OCI-LY7 (cell line): ENCODE measurements around the gene RPL38.
A peak's percentile ranks its signal among the peaks of the same experiment; 100 is the strongest.

Experiments used
- EZH2phosphoT487 ChIP-seq: fragments of 200-600 bp; sonication (generic); IDR thresholded peaks from 2 replicates; pipeline ENCODE4 v1.6.1; 2018; ENCODE audit warnings: low read depth, borderline replicate concordance, mild to moderate bottlenecking, mixed run types, antibody characterized with exemption, low read length, moderate library complexity, mixed read lengths
- TF ChIP-seq, protein P1 (sequence below): fragments of 200-600 bp; sonication (generic); conservative IDR thresholded peaks from 2 replicates; pipeline ENCODE4 v1.5.1; 2014; ENCODE audit warnings: mild to moderate bottlenecking, antibody characterized with exemption, low read length, moderate library complexity, mixed read lengths

DNA sequence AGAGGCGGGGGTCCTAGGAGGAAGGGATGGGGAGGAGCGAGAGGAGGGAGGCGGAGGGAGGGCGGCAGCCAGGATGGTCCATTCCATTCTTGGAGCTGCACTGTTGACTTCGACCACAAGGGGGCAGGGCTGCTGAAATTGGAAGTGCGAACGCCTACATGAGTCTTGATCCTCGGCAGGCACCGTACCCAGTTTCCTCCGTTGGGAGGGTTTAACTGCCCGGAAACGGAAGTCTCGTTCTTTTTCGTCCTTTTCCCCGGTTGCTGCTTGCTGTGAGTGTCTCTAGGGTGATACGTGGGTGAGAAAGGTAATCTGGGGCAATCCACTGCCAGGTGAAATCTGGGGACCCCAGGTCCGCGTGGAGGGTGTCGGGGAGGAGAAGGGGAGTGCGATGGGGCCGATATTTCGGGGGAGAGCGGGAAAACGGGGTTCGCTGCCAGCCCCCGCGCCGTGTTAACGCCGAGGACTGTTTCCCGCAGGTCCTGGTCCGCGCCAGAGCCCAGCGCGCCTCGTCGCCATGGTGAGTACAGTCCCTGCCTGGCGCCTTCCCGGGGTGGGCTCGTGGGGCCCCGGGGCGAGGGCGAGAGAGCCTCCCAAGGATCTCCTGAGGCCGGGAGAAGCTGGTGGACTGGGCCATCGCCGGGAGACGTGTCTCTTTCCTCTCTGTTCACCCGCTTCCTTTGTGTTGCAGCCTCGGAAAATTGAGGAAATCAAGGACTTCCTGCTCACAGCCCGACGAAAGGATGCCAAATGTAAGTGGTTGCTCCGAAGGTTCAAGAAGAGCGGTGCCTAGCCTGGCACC lies at the start of gene RPL38:
- TF ChIP-seq, protein P1, sequence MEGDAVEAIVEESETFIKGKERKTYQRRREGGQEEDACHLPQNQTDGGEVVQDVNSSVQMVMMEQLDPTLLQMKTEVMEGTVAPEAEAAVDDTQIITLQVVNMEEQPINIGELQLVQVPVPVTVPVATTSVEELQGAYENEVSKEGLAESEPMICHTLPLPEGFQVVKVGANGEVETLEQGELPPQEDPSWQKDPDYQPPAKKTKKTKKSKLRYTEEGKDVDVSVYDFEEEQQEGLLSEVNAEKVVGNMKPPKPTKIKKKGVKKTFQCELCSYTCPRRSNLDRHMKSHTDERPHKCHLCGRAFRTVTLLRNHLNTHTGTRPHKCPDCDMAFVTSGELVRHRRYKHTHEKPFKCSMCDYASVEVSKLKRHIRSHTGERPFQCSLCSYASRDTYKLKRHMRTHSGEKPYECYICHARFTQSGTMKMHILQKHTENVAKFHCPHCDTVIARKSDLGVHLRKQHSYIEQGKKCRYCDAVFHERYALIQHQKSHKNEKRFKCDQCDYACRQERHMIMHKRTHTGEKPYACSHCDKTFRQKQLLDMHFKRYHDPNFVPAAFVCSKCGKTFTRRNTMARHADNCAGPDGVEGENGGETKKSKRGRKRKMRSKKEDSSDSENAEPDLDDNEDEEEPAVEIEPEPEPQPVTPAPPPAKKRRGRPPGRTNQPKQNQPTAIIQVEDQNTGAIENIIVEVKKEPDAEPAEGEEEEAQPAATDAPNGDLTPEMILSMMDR = peak; percentile 98
- TF ChIP-seq EZH2phosphoT487 = no peak
